Liver (tissue), 3 donors: ENCODE results near the gene ELOVL4.

Experiments used
- CTCF ChIP-seq: fragments of 150-350 bp; IDR thresholded peaks from 2 replicates; pipeline ENCODE4 v1.5.1; 2017; ENCODE audit warnings: improper control_type of control experiment, low read depth, low read length; ENCODE audit not compliant: missing input control
- TAF1 ChIP-seq: conservative IDR thresholded peaks from 2 replicates; pipeline ENCODE4 v1.6.1; 2016; ENCODE audit warnings: antibody characterized with exemption, mild to moderate bottlenecking
- donor health status: healthy.
- donor health status: healthy.

GRCh38 chr6:79895382-79896074 lies 51.8 kb downstream of the ELOVL4 start:
- TF ChIP-seq CTCF (no peak), TAF1 (no peak)
